Cardiac muscle cell (in vitro differentiated cells and primary cell): ENCODE measurements around the gene ECHDC3. TPM values are rescaled to one million over a fixed set of nuclear protein-coding genes. Genes with fewer than 3 reads are reported as not detected.

Experiments
- DNase-seq, 2 donors: peaks; one replicate each; pipeline versions ENCODE4 v3.0.0 to v3.0.0-alpha.2; 2010 to 2017; ENCODE audit warnings: low read depth in 1 of 2, low spot score in 1 of 2
- H3K27ac ChIP-seq: fragments of 200-600 bp; sonication (generic); 2 replicates; pipeline ENCODE4 v1.5.1; 2016
- H3K27me3 ChIP-seq: fragments of 200-600 bp; sonication (generic); 2 replicates; pipeline ENCODE4 v1.6.0; 2016; ENCODE audit warnings: control low read depth
- H3K36me3 ChIP-seq: fragments of 200-600 bp; sonication (generic); 2 replicates; pipeline ENCODE4 v1.5.1; 2016; ENCODE audit warnings: control low read depth
- H3K4me1 ChIP-seq: fragments of 200-600 bp; sonication (generic); 2 replicates; pipeline ENCODE4 v1.8.1; 2017; ENCODE audit warnings: low read depth, mild to moderate bottlenecking, mixed run types
- H3K4me3 ChIP-seq: fragments of 200-600 bp; sonication (generic); 2 replicates; pipeline ENCODE4 v1.5.1; 2016; ENCODE audit warnings: mild to moderate bottlenecking
- H3K9me3 ChIP-seq: fragments of 200-600 bp; sonication (generic); 2 replicates; pipeline ENCODE4 v1.5.1; 2017; ENCODE audit warnings: low read depth, mild to moderate bottlenecking, control low read depth
- polyA plus RNA-seq: library from polyadenylated mRNA; unstranded; fragments of >200 nt; fragmentation: Nextera tagmentation; extraction: Ambion mirVana; gene quantifications from 2 replicates; pipeline ENCODE4 v1.2.1, GENCODE V29; 2016
- total RNA-seq: library from RNA; depleted of rRNA; stranded (reverse); fragments of >200 nt; gene quantifications from 2 replicates; pipeline ENCODE4 v1.2.3, GENCODE V29; 2016
- TF ChIP-seq, protein P1 (sequence below): IDR thresholded peaks from 2 replicates; pipeline ENCODE4 v1.5.1; 2012; ENCODE audit warnings: low read depth, mild to moderate bottlenecking, low read length

ECHDC3 gene
- total and polyA plus RNA-seq, 2 experiments from 2014 or later = 8.4 to 32.0 TPM

DNA sequence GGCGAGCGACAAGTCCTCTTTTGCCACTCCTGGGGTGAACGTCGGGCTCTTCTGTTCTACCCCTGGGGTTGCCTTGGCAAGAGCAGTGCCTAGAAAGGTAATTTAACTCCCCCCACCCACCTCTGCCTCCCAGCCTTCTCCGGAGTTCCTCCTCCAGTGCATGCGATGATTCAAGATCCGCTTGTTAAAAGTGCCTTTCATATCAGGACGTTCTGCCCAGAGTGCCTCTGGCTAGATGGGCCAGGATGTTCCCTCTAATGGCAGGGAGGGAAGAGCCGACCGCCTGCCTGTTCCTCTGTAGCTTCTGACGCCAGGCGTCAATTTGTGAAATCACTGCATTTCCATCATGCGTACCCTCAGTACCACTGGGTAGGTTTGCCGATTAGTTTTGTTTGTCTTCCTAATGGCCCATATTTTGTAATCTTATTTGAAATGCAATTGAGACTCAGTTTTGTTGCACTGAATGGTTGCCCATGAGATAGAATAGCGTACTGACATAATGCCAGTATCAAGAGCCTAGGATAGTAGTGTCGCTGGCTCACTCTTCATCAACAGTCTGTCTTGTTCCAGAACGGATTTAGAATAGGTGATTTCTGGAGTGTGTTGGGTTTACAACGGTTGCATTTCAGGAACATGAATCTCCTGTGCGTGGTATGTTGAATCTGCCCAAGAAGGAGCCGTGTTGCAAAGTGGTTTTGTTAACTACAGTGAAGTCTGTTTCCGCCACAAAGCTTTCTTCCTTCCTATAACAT, 13.5 kb downstream of the ECHDC3 start:
- Histone ChIP-seq H3K27me3 (no peaks in the 10 kb centered on the region), H3K36me3 (no peaks in the 10 kb centered on the region), H3K9me3 (no peaks in the 10 kb centered on the region), H3K4me1 (peaks cover 15% of the 10 kb centered on the region), H3K4me3 (no peak overlapping the region), H3K27ac (no peak overlapping the region)
- no peak for DNase-seq
- TF ChIP-seq, protein P1, sequence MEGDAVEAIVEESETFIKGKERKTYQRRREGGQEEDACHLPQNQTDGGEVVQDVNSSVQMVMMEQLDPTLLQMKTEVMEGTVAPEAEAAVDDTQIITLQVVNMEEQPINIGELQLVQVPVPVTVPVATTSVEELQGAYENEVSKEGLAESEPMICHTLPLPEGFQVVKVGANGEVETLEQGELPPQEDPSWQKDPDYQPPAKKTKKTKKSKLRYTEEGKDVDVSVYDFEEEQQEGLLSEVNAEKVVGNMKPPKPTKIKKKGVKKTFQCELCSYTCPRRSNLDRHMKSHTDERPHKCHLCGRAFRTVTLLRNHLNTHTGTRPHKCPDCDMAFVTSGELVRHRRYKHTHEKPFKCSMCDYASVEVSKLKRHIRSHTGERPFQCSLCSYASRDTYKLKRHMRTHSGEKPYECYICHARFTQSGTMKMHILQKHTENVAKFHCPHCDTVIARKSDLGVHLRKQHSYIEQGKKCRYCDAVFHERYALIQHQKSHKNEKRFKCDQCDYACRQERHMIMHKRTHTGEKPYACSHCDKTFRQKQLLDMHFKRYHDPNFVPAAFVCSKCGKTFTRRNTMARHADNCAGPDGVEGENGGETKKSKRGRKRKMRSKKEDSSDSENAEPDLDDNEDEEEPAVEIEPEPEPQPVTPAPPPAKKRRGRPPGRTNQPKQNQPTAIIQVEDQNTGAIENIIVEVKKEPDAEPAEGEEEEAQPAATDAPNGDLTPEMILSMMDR = no peak

- H3K4me3 ChIP-seq = no peak overlapping the region
- no peaks in the 10 kb centered on the region for H3K27me3 ChIP-seq
- H3K4me1 ChIP-seq = peaks cover 15% of the 10 kb centered on the region
- H3K9me3 ChIP-seq = no peaks in the 10 kb centered on the region
- no peak for DNase-seq
- TF ChIP-seq, protein P1 = no peak
- peak overlapping the region; percentile 85 for H3K27ac ChIP-seq
- H3K36me3 ChIP-seq = no peaks in the 10 kb centered on the region
Observed at GRCh38 chr10:11756766-11757315, 14.7 kb downstream of the ECHDC3 start.

DNA sequence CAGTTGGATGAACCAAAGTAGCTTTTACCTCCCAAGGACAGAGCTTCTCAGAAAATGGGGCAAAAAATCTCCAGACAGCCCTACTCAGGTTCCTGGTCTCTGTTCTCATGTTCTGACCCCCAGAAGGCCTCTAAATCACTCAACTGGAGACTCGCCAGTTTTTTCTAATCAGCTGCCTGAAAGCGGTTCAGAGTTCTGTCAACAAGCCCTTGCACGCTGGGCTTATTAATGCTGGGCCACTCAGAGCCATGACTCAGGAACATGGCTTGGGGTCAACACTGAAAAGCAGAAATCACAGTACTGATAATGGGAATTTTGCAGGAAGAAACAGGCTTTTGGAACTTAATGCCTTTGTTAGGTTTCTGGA, 15.3 kb downstream of the ECHDC3 start:
- Histone ChIP-seq H3K27me3 (no peaks in the 10 kb centered on the region), H3K36me3 (no peaks in the 10 kb centered on the region), H3K4me1 (peaks cover 15% of the 10 kb centered on the region), H3K9me3 (no peaks in the 10 kb centered on the region), H3K4me3 (no peak overlapping the region), H3K27ac (peak overlapping the region; percentile 85)
- TF ChIP-seq, protein P1 = no peak
- DNase-seq = peak; percentile 91 to 94

DNA sequence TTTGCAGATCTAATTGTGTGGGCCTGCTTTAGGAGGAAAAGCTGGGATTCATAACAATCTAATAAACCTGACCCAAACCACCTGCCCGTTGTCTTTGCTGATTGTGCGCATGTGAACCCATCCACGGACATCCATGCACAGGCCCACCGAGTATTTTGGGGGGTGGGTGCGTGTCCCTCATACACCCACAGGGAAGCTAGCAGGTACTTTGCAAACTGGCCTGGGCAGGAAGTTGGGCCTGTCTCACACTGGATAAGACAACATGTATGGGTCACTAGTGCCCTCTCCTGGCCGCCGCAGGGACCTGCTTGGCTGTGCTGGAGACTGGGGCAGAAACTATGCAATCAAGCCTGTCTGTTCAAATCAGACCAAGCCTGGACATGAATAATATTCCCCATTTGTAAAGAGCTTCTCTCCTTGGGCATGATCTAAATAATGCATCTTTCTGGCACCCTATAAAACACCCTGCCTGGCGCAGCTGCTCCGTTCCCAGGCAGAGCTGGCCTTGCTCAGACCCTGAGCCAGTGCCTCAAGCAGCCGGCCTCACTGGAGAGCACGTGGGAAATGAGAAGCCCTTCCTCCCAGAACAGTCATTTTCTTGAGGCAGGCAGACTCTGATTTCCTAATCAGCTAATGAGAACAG, 15.8 kb downstream of the ECHDC3 start:
- Histone ChIP-seq H3K27me3 (no peaks in the 10 kb centered on the region), H3K4me1 (peaks cover 15% of the 10 kb centered on the region), H3K4me3 (no peak overlapping the region), H3K27ac (peak overlapping the region; percentile 85), H3K9me3 (no peaks in the 10 kb centered on the region), H3K36me3 (no peaks in the 10 kb centered on the region)
- peak; percentile 88 to 89 for DNase-seq
- TF ChIP-seq, protein P1 = peak; percentile 92

DNA sequence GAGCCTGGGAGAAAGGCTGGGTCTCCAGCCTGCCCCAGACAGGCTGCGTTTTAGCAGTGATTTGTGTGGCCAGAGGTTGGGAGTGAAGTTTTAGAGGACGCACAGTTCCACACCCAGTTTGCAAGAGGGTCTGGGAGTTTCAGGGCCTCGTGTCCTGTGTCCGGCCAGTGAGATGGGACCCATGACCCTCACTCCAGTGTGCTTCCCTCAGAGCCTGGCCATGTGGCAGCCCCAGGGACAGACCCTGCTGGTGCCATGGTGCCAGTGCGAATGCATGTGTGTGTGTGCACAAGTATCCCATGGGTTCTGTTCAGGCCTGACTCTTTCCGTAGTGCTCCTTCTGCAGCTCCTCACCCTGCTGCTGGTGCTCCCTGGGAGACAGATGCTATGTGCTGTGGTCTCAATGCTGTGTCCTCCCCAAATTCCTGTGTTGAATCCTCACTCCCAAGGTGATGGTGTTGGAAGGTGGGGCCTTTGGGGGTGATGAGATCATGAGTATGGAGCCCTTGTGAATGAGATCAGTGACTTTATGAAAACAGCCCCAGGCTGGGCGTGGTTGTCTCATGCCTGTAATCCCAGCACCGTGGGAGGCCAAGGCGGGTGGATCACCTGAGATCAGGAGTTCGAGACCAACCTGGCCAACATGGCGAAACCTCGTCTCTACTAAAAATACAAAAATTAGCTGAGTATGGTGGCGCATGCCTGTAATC, 16.5 kb downstream of the ECHDC3 start:
- Histone ChIP-seq H3K27me3 (no peaks in the 10 kb centered on the region), H3K36me3 (no peaks in the 10 kb centered on the region), H3K4me1 (peaks cover 15% of the 10 kb centered on the region), H3K4me3 (no peak overlapping the region), H3K27ac (no peak overlapping the region), H3K9me3 (no peaks in the 10 kb centered on the region)
- DNase-seq = no peak
- TF ChIP-seq, protein P1 = no peak
